ENCODE data around the gene KAT6B.

DNA sequence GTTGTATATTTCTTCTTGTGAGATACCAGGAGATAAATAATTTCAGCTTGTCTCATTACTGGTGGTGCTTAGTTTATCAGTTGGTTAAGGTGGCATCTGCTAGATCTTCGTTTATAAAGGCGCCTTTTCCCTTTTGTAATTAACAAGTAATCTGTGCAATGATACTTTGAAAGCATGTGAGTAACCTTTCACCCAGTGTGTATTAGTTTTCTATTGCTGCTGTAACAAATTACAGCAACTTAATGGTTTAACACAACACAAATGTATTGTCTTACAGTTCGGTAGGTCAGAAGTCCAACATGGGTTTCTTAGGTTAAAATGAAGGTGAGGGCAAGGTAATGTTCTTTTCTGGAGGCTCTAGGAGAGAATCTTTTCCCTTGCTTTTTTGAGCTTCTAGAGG is 30.5 kb downstream of the KAT6B start:
- TF ChIP-seq CTCF (IDR thresholded peaks at IDR 0.05; ENCODE audit: control extremely low read depth in 1 of 3, insufficient read depth in 1 of 3, low read depth in 1 of 3, low read length in 3 of 3), result no peak
- TF ChIP-seq POLR2A (IDR thresholded peaks at IDR 0.05; ENCODE audit: control extremely low read depth in 1 of 2, low read depth in 2 of 2, low read length in 2 of 2), result no peak
- no peak for TF ChIP-seq KDM5A (IDR thresholded peaks at IDR 0.05; ENCODE audit: low read length)

Data from H1 (cell line).